Glutamatergic neuron (in vitro differentiated cells): Measurements from ENCODE around the gene RHOF. TPM values are rescaled to one million over a fixed set of nuclear protein-coding genes. Genes with fewer than 3 reads are reported as not detected.

Experiments
- DNase-seq: peaks from one replicate; pipeline ENCODE4 v3.0.0; 2022
- H3K27ac Mint-ChIP-seq: one replicate; pipeline ENCODE4 v1.8.0; 2020; ENCODE audit warnings: mild to moderate bottlenecking, mixed read lengths, inconsistent platforms; ENCODE audit not compliant: unreplicated experiment
- H3K27me3 Mint-ChIP-seq: one replicate; pipeline ENCODE4 v1.8.0; 2020; ENCODE audit warnings: mild to moderate bottlenecking, moderate library complexity, mixed read lengths, inconsistent platforms; ENCODE audit not compliant: unreplicated experiment
- H3K36me3 Mint-ChIP-seq: one replicate; pipeline ENCODE4 v1.8.0; 2020; ENCODE audit warnings: mild to moderate bottlenecking, mixed read lengths, inconsistent platforms; ENCODE audit not compliant: unreplicated experiment
- H3K4me1 Mint-ChIP-seq: one replicate; pipeline ENCODE4 v1.8.0; 2020; ENCODE audit warnings: mild to moderate bottlenecking, low read depth, mixed read lengths, inconsistent platforms; ENCODE audit not compliant: unreplicated experiment
- H3K4me3 Mint-ChIP-seq: one replicate; pipeline ENCODE4 v1.8.0; 2020; ENCODE audit warnings: mild to moderate bottlenecking, mixed read lengths, inconsistent platforms; ENCODE audit not compliant: unreplicated experiment
- H3K9me3 Mint-ChIP-seq: one replicate; pipeline ENCODE4 v1.8.0; 2020; ENCODE audit warnings: mild to moderate bottlenecking, moderate library complexity, mixed read lengths, inconsistent platforms; ENCODE audit not compliant: unreplicated experiment
- total RNA-seq: library from RNA; stranded (reverse); fragmentation: NEBNext Ultra II Directional; extraction: Animal tissue kit (Norgen Biotek cat#: 25700); gene quantifications from one replicate; pipeline ENCODE4 v1.2.1, GENCODE V29; 2021; ENCODE audit not compliant: unreplicated experiment
- TF ChIP-seq, protein P1 (sequence below): fragments of 200-600 bp; sonication (generic); IDR thresholded peaks from one replicate; pipeline ENCODE4 v1.5.0; 2021; ENCODE audit not compliant: partially characterized antibody, unreplicated experiment

The RHOF gene
- total RNA-seq, 1 donor from 2014 or later, result 31.1 TPM

DNA sequence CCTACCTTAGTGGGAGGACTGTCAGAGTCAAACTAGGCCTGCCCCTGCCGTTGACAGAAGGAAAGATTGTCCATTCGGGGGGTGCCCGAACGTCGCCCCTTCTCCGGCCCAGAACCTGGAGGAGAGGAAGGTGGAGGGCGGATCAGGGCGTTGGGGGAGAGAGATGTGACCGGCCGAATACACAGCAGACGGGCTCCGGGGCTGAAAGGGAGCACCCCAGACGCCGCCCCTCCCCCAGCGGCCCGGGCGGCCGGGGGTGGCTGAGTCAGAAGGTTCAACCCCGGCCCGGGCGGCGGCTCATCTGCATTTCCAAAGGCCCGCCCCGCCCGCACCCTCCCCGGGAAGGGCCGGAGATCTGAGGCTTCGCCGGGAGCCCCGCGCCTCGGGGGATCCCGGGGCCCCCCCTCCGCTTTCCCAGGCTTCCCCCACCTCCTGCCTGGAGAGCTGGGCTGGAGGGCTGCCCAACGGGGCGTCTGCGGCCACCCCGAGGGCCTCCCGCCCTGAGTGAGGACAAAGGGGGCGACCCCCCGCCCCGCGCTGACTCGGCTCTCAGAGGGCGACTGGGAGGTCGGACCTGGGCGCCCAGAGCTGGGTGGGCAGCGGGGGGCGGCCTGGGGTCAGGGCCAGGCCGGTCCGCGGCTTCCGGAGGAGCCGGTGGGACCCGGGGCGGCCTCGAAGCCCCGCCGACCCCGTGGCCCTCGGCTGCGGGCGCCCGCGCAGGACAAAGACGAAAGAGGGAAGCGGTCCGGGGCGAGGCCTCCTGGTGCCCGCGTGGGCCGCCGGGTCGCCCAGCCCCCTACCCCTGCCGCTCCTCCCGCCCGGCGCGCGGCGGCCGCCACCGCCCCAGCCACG lies 6.6 kb upstream of the RHOF start:
- H3K9me3 Mint-ChIP-seq, result peaks cover 49% of the 10 kb centered on the region
- H3K4me1 Mint-ChIP-seq, result peaks cover 15% of the 10 kb centered on the region
- peak; percentile 89 for DNase-seq
- peak overlapping the region; percentile 91 for H3K4me3 Mint-ChIP-seq
- peaks cover 9% of the 10 kb centered on the region for H3K36me3 Mint-ChIP-seq
- H3K27me3 Mint-ChIP-seq, result peaks cover 49% of the 10 kb centered on the region
- H3K27ac Mint-ChIP-seq, result peak overlapping the region; percentile 98
- TF ChIP-seq, protein P1, sequence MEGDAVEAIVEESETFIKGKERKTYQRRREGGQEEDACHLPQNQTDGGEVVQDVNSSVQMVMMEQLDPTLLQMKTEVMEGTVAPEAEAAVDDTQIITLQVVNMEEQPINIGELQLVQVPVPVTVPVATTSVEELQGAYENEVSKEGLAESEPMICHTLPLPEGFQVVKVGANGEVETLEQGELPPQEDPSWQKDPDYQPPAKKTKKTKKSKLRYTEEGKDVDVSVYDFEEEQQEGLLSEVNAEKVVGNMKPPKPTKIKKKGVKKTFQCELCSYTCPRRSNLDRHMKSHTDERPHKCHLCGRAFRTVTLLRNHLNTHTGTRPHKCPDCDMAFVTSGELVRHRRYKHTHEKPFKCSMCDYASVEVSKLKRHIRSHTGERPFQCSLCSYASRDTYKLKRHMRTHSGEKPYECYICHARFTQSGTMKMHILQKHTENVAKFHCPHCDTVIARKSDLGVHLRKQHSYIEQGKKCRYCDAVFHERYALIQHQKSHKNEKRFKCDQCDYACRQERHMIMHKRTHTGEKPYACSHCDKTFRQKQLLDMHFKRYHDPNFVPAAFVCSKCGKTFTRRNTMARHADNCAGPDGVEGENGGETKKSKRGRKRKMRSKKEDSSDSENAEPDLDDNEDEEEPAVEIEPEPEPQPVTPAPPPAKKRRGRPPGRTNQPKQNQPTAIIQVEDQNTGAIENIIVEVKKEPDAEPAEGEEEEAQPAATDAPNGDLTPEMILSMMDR, result peak; percentile 25

- peaks cover 21% of the 10 kb centered on the region for H3K4me1 Mint-ChIP-seq
- DNase-seq, result peak; percentile 71
- peaks cover 9% of the 10 kb centered on the region for H3K36me3 Mint-ChIP-seq
- H3K27ac Mint-ChIP-seq, result peak overlapping the region; percentile 98
- H3K27me3 Mint-ChIP-seq, result peaks cover 56% of the 10 kb centered on the region
- peaks cover 54% of the 10 kb centered on the region for H3K9me3 Mint-ChIP-seq
- TF ChIP-seq, protein P1, result no peak
- peak overlapping the region; percentile 92 for H3K4me3 Mint-ChIP-seq
Observed at GRCh38 chr12:121799156-121799841, 5.8 kb upstream of the RHOF start.

DNA sequence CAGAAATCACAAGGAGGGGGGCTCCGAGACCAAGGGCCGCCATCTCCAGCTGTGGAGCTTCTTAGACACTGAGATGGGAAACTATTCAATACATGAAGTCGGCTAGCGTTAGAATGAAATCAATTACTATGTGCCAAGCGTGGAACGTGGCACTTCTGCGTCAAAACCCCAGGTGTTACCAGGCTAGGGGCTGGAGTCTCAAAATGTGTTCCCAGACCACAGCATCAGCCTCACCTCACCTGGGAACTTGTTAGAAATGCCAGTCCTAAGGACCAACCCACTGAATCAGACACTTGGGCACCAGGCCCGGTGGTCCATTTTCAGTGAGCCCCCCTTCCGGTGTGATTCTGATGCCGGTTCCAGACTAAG lies 5.3 kb upstream of the RHOF start:
- Mint-ChIP-seq H3K4me1 (peaks cover 22% of the 10 kb centered on the region), H3K9me3 (peaks cover 55% of the 10 kb centered on the region), H3K27ac (peak overlapping the region; percentile 98), H3K27me3 (peaks cover 57% of the 10 kb centered on the region), H3K36me3 (peaks cover 9% of the 10 kb centered on the region), H3K4me3 (peak overlapping the region; percentile 92)
- TF ChIP-seq, protein P1, result no peak
- no peak for DNase-seq

DNA sequence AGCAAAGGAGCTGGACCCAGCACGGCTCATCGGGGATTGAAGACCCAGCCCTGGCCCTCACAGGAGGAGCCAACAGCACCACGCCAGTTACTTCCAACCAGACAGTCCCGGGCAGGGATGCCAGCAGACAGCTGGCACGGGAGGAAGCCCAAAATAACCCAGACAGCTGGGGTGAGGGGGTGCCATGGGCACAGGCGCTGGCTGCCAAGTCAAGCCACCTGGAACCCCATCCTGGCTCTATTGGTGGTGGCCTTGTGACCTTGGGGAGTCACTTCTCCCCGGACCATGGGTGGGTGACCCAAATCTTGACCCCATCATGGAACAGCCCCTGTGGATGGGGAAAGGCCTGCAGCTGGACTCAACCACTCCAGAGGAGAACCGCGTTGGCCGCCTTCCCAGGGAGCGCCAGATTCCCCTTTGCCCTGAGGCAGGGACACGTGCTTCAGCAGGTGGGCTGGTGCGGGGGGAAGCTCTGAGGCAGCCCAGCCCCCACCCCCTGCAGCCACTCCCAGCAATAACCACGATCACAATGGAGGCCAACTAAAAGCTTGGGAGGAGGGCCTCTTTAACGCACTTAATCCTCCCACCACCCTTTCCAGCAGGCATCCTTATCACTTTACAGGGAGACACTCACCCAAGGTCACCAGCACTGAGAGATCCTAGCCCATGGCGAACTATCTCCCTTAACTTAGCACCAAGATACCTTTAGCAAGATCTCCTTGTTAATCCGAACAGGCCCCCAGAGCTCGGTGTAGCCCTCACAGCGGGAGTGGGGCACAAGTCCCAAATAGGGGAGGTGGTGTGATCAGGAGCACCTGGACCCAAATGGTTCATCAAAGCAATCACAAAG lies 4.7 kb upstream of the RHOF start:
- Mint-ChIP-seq H3K27ac (peak overlapping the region; percentile 98), H3K4me3 (peak overlapping the region; percentile 92), H3K27me3 (peaks cover 56% of the 10 kb centered on the region), H3K9me3 (peaks cover 54% of the 10 kb centered on the region), H3K36me3 (peaks cover 9% of the 10 kb centered on the region), H3K4me1 (peaks cover 22% of the 10 kb centered on the region)
- TF ChIP-seq, protein P1, result no peak
- peak; percentile 84 for DNase-seq
